Trophoblast cell (in vitro differentiated cells and primary cell): ENCODE data around the gene NXPH3.

Source experiments
- DNase-seq, 2 donors: peaks; one replicate each; pipeline ENCODE4 v3.0.0-alpha.2; 2016
- H2AFZ ChIP-seq: 2 replicates; pipeline ENCODE4 v1.6.1; 2013; ENCODE audit warnings: low read length, moderate library complexity, mild to moderate bottlenecking; ENCODE audit not compliant: insufficient read depth, poor library complexity
- H2AK5ac ChIP-seq: 2 replicates; pipeline ENCODE4 v1.6.1; 2013; ENCODE audit warnings: mild to moderate bottlenecking, low read length
- H2BK120ac ChIP-seq: 2 replicates; pipeline ENCODE4 v1.6.1; 2013; ENCODE audit warnings: low read length, mild to moderate bottlenecking, moderate library complexity; ENCODE audit not compliant: insufficient read depth, poor library complexity
- H2BK12ac ChIP-seq: 2 replicates; pipeline ENCODE4 v1.6.1; 2013; ENCODE audit warnings: mild to moderate bottlenecking, low read length, moderate library complexity
- H2BK5ac ChIP-seq: 2 replicates; pipeline ENCODE4 v1.6.1; 2013; ENCODE audit warnings: low read length, low read depth, moderate library complexity, mild to moderate bottlenecking; ENCODE audit not compliant: poor library complexity
- H3K14ac ChIP-seq: 2 replicates; pipeline ENCODE4 v1.6.1; 2013; ENCODE audit warnings: mild to moderate bottlenecking, low read length
- H3K18ac ChIP-seq: 2 replicates; pipeline ENCODE4 v1.6.1; 2013; ENCODE audit warnings: mild to moderate bottlenecking, low read length
- H3K23ac ChIP-seq: 2 replicates; pipeline ENCODE4 v1.6.1; 2013; ENCODE audit warnings: low read length
- H3K27ac ChIP-seq: 2 replicates; pipeline ENCODE4 v1.5.1; 2013; ENCODE audit warnings: low read depth, mild to moderate bottlenecking, inconsistent platforms, low read length, moderate library complexity
- H3K27me3 ChIP-seq: 2 replicates; pipeline ENCODE4 v1.6.1; 2013; ENCODE audit warnings: inconsistent platforms, mild to moderate bottlenecking, low read length, moderate library complexity; ENCODE audit not compliant: insufficient read depth
- H3K36me3 ChIP-seq, 2 experiments: 1 replicate in 1 of 2; 2 replicates in 1 of 2; pipeline ENCODE4 v1.6.1; 2013; ENCODE audit warnings: low read length in 2 of 2, mild to moderate bottlenecking in 2 of 2, moderate library complexity in 1 of 2; ENCODE audit not compliant: insufficient read depth in 2 of 2, control insufficient read depth in 1 of 2
- H3K4ac ChIP-seq: 2 replicates; pipeline ENCODE4 v1.6.1; 2013; ENCODE audit warnings: low read depth, mild to moderate bottlenecking, low read length, moderate library complexity
- H3K4me1 ChIP-seq, 2 experiments: 1 replicate in 1 of 2; 2 replicates in 1 of 2; pipeline ENCODE4 v1.6.1; 2013; ENCODE audit warnings: low read length in 2 of 2, mild to moderate bottlenecking in 2 of 2, moderate library complexity in 1 of 2; ENCODE audit not compliant: insufficient read depth in 2 of 2, control insufficient read depth in 1 of 2
- H3K4me2 ChIP-seq: 2 replicates; pipeline ENCODE4 v1.6.1; 2013; ENCODE audit warnings: inconsistent platforms, mild to moderate bottlenecking, low read length, moderate library complexity
- H3K4me3 ChIP-seq: 2 replicates; pipeline ENCODE4 v1.5.1; 2013; ENCODE audit warnings: mild to moderate bottlenecking, low read depth, low read length, inconsistent platforms
- H3K79me1 ChIP-seq: one replicate; pipeline ENCODE4 v1.6.1; 2013; ENCODE audit warnings: low read length
- H3K79me2 ChIP-seq: 2 replicates; pipeline ENCODE4 v1.6.1; 2013; ENCODE audit warnings: low read length, mild to moderate bottlenecking; ENCODE audit not compliant: control insufficient read depth, insufficient read depth, poor library complexity
- H3K9ac ChIP-seq: 2 replicates; pipeline ENCODE4 v1.6.1; 2013; ENCODE audit warnings: mild to moderate bottlenecking, low read length
- H3K9me3 ChIP-seq: 2 replicates; pipeline ENCODE4 v1.6.1; 2013; ENCODE audit warnings: low read depth, mild to moderate bottlenecking, control low read depth, inconsistent platforms, low read length; ENCODE audit not compliant: insufficient read depth
- H4K12ac ChIP-seq: 2 replicates; pipeline ENCODE4 v1.6.1; 2013; ENCODE audit warnings: low read depth, mild to moderate bottlenecking, low read length, moderate library complexity
- H4K8ac ChIP-seq: 2 replicates; pipeline ENCODE4 v1.6.1; 2013; ENCODE audit warnings: low read depth, mild to moderate bottlenecking, low read length, moderate library complexity
- H4K91ac ChIP-seq: one replicate; pipeline ENCODE4 v1.6.1; 2013; ENCODE audit warnings: low read depth, mild to moderate bottlenecking, low read length, moderate library complexity
- WGBS: extraction: QIAGEN DNeasy Blood & Tissue Kit; methylation state at CpG from one replicate; pipeline ENCODE4 v1.1.7; 2013; ENCODE audit warnings: missing lambda C conversion rate; ENCODE audit not compliant: insufficient read length, insufficient coverage; ENCODE audit errors: extremely low coverage; 5-methylcytosine and 5-hydroxymethylcytosine counted together

Gene NXPH3

DNA sequence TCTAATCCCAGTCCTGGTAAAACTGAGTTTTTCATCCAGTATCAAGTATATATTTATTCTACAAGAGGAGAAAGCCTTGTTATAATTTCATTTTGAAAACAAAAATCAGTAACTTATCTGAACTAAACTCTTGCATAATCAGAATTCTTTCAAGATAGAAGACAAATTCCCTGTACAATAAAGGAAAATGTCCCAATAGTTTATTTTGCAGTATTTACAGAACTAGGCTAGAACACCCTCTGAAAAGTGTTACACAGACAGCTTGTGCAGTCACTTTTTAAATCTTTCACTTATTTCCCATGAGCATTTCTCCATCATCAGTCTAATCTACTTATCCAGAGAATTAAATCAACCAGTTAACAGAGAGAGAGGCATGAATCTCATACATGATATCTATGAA, 53.8 kb downstream of the NXPH3 start:
- Histone ChIP-seq H3K27me3 (no peaks in the 10 kb centered on the region), H3K79me1 (no peaks in the 10 kb centered on the region), H3K9me3 (no peaks in the 10 kb centered on the region), H3K79me2 (no peaks in the 10 kb centered on the region), H4K8ac (no peak overlapping the region), H3K4ac (no peak overlapping the region), H3K18ac (no peak overlapping the region), H3K14ac (no peak overlapping the region), H4K91ac (no peak overlapping the region), H2BK12ac (no peak overlapping the region), H3K27ac (no peak overlapping the region), H4K12ac (no peak overlapping the region), H3K36me3 (peaks cover 0 to 3% of the 10 kb centered on the region in 2 experiments), H2BK120ac (no peak overlapping the region), H3K23ac (no peak overlapping the region), H3K4me2 (no peak overlapping the region), H3K4me3 (no peak overlapping the region), H3K4me1 (peaks cover 3% of the 10 kb centered on the region in 2 experiments), H3K9ac (no peak overlapping the region), H2AFZ (no peak overlapping the region), H2AK5ac (no peak overlapping the region), H2BK5ac (no peak overlapping the region)
- DNase-seq = peak in 1 of 2 donors; percentile 30

DNA sequence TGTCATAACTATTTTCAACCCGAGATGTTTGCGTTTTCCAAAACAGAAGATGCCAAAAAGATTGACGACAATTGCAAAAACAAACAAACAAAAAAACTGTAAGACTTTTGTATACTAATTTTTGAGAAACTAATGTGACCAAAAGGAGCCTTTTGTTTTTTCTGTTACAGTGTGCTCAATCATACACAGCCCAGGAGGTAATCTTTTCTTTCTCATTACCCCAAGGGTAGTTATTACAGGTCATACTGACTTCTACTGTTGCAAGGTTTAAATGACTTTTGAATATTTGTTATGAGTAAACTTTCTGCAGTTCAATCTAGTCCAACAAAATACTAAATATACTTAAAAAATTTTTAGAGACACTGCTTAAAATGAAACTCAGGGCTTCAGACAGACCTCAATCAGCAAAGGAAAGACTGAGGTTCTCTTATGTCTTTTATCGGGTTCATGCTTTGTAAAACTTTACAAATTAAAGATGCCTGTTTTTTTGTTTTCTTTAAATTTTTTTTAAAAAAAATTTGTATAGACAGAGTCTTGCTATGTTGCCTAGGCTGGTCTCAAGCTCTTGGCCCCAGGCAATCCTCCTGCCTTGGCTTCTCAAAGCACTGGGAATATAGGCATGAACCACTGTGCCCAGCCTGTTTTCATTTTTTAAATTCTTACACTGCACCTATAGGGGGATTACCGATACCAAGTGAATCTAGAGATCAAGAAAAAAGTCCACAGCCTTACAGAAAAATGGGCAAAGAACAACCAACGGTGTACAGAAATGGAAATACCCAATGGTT, 54.6 kb downstream of the NXPH3 start:
- H3K14ac ChIP-seq = no peak overlapping the region
- no peak overlapping the region for H4K91ac ChIP-seq
- H2AFZ ChIP-seq = no peak overlapping the region
- no peak overlapping the region for H3K18ac ChIP-seq
- H3K27me3 ChIP-seq = no peaks in the 10 kb centered on the region
- H3K4me1 ChIP-seq = peaks cover 3% of the 10 kb centered on the region in 2 experiments
- no peaks in the 10 kb centered on the region for H3K9me3 ChIP-seq
- no peak overlapping the region for H3K23ac ChIP-seq
- no peak overlapping the region for H3K27ac ChIP-seq
- peak; percentile 32 to 57 for DNase-seq
- no peaks in the 10 kb centered on the region for H3K79me1 ChIP-seq
- H3K36me3 ChIP-seq = peaks cover 0 to 3% of the 10 kb centered on the region in 2 experiments
- WGBS = no CpG with 5 or more reads among the region's 6 CpGs
- no peak overlapping the region for H2BK120ac ChIP-seq
- no peaks in the 10 kb centered on the region for H3K79me2 ChIP-seq
- H4K8ac ChIP-seq = no peak overlapping the region
- no peak overlapping the region for H3K4me3 ChIP-seq
- no peak overlapping the region for H4K12ac ChIP-seq
- no peak overlapping the region for H3K9ac ChIP-seq
- no peak overlapping the region for H2AK5ac ChIP-seq
- H2BK5ac ChIP-seq = no peak overlapping the region
- no peak overlapping the region for H2BK12ac ChIP-seq
- H3K4me2 ChIP-seq = no peak overlapping the region
- no peak overlapping the region for H3K4ac ChIP-seq

DNA sequence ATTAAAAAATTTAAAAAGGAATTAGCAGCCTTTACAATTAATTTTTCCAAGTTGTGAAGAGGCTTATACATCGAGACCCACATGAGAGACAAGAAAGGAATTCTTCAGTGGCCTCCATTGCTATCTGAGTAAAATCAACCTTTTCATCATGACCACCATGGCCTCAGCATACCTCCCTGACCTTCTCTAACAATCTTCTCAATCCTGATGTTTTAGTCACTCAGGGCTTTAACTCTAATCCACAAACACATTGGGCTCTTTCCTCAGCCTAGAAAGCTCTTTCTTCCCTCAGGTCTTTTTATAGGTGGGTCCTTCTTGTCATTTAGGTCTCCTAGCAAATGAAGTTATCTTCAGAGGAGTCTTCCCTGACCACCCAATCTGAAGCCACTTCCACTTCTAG, 55.8 kb downstream of the NXPH3 start:
- H3K4me1 ChIP-seq = peaks cover 3% of the 10 kb centered on the region in 2 experiments
- no peak overlapping the region for H2BK120ac ChIP-seq
- H3K36me3 ChIP-seq = peaks cover 0 to under 1% of the 10 kb centered on the region in 2 experiments
- H3K27me3 ChIP-seq = no peaks in the 10 kb centered on the region
- no peaks in the 10 kb centered on the region for H3K79me2 ChIP-seq
- H2BK12ac ChIP-seq = no peak overlapping the region
- peak; percentile 73 to 91 for DNase-seq
- H3K4me3 ChIP-seq = no peak overlapping the region
- no peak overlapping the region for H3K4ac ChIP-seq
- H3K9me3 ChIP-seq = no peaks in the 10 kb centered on the region
- H4K12ac ChIP-seq = no peak overlapping the region
- no peak overlapping the region for H3K18ac ChIP-seq
- WGBS = no CpG with 5 or more reads among the region's 1 CpG
- no peak overlapping the region for H3K4me2 ChIP-seq
- no peak overlapping the region for H2AK5ac ChIP-seq
- no peak overlapping the region for H3K9ac ChIP-seq
- H2AFZ ChIP-seq = no peak overlapping the region
- no peak overlapping the region for H2BK5ac ChIP-seq
- H3K79me1 ChIP-seq = no peaks in the 10 kb centered on the region
- no peak overlapping the region for H4K8ac ChIP-seq
- no peak overlapping the region for H3K14ac ChIP-seq
- H3K23ac ChIP-seq = no peak overlapping the region
- no peak overlapping the region for H4K91ac ChIP-seq
- H3K27ac ChIP-seq = no peak overlapping the region
